Measurements from ENCODE around the gene ZNF296.

Gene ZNF296

GRCh38 chr19:45027371-45027770, 48.9 kb downstream of the ZNF296 start:
- no peak for DNase-seq (ENCODE audit: low read depth in 1 of 2, low spot score in 1 of 2)

GRCh38 chr19:45025264-45025663, 51.0 kb downstream of the ZNF296 start:
- DNase-seq (ENCODE audit: low read depth in 1 of 2, low spot score in 1 of 2), result no peak

GRCh38 chr19:45023048-45023447, 53.2 kb downstream of the ZNF296 start:
- DNase-seq (ENCODE audit: low read depth in 1 of 2, low spot score in 1 of 2), result no peak

GRCh38 chr19:45021971-45022370, 54.3 kb downstream of the ZNF296 start:
- DNase-seq (ENCODE audit: low read depth in 1 of 2, low spot score in 1 of 2), result no peak

Measured in activated T-helper 1 cell treated with anti-CD3 and anti-CD28 coated beads, Interleukin-2, amount 50 U/mL, for 16 hours (primary cell).